K562 (cell line): ENCODE measurements around the gene ARID4B. TPM values are rescaled to one million over a fixed set of nuclear protein-coding genes. Genes with fewer than 3 reads are reported as not detected.

Source experiments
- ARID2 ChIP-seq: fragments of 450-650 bp; IDR thresholded peaks from 2 replicates; pipeline ENCODE4 v1.6.1; 2017; ENCODE audit warnings: antibody characterized with exemption, mild to moderate bottlenecking
- HMBOX1 ChIP-seq: sonication (generic); IDR thresholded peaks from 2 replicates; pipeline ENCODE4 v1.6.1; 2016
- KLF1 ChIP-seq: fragments of 450-650 bp; IDR thresholded peaks from 2 replicates; pipeline ENCODE4 v1.6.1; 2016; ENCODE audit warnings: missing genetic modification characterization, missing compliant biosample characterization
- MCM3 ChIP-seq: fragments of 450-650 bp; IDR thresholded peaks from 2 replicates; pipeline ENCODE4 v1.6.1; 2016
- NFXL1 ChIP-seq: fragments of 450-650 bp; formaldehyde crosslinking; IDR thresholded peaks from 2 replicates; pipeline ENCODE4 v1.4.0; 2021; ENCODE audit warnings: mild to moderate bottlenecking
- RBM25 ChIP-seq: fragments of 200-400 bp; formaldehyde crosslinking; IDR thresholded peaks from 2 replicates; pipeline ENCODE4 v1.6.1; 2018; ENCODE audit warnings: low read length, low read depth, moderate library complexity; ENCODE audit not compliant: severe bottlenecking
- SMAD1 ChIP-seq: fragments of 150-350 bp; IDR thresholded peaks from 2 replicates; pipeline ENCODE4 v1.6.1; 2014; ENCODE audit warnings: low read length, low read depth; ENCODE audit not compliant: partially characterized antibody
- U2AF1 ChIP-seq: fragments of 200-400 bp; formaldehyde crosslinking; optimal IDR thresholded peaks from 2 replicates; pipeline ENCODE3; 2017; ENCODE audit warnings: mild to moderate bottlenecking, low read depth, low read length, moderate library complexity
- YBX1 ChIP-seq: fragments of 450-650 bp; IDR thresholded peaks from 2 replicates; pipeline ENCODE4 v1.7.1; 2016; ENCODE audit warnings: mild to moderate bottlenecking
- ZBTB43 ChIP-seq: sonication (generic); formaldehyde crosslinking; IDR thresholded peaks from 2 replicates; pipeline ENCODE4 v1.8.0; 2023; ENCODE audit warnings: mild to moderate bottlenecking, missing genetic modification reagents
- ZNF12 ChIP-seq: sonication (generic); formaldehyde crosslinking; IDR thresholded peaks from 2 replicates; pipeline ENCODE4 v1.4.0; 2020; ENCODE audit warnings: mild to moderate bottlenecking, missing genetic modification reagents
- ZNF583 ChIP-seq: fragments of 250-450 bp; sonication (Bioruptor Pico); IDR thresholded peaks from 2 replicates; pipeline ENCODE4 v1.4.0; 2020
- ZNF830 ChIP-seq: fragments of 250-450 bp; sonication (Bioruptor Pico); IDR thresholded peaks from 2 replicates; pipeline ENCODE4 v1.5.0; 2021; ENCODE audit warnings: mild to moderate bottlenecking
- polyA plus RNA-seq, 8 experiments: library from polyadenylated mRNA; depleted of rRNA in 4 of 8; stranded (reverse) in 5 of 8; unstranded in 3 of 8; fragments of >200 nt; fragmentation: Nextera tagmentation in 2 of 8; fragmentation: Illumina TruSeq in 1 of 8; extraction: Ambion mirVana in 2 of 8; extraction: Trizol in 1 of 8; gene quantifications; 2 replicates each; pipeline versions ENCODE4 v1.2.1 to v1.2.3, GENCODE V29; 2011 to 2014; ENCODE audit warnings: inconsistent platforms in 1 of 8, missing spikeins in 1 of 8
- total RNA-seq, 7 experiments: library from RNA; depleted of rRNA in 6 of 7; stranded (reverse); fragments of >200 nt in 6 of 7; fragmentation: Illumina TruSeq in 2 of 7; extraction: Trizol in 2 of 7; gene quantifications; 2 replicates each; pipeline versions ENCODE4 v1.2.1 to v1.2.3, GENCODE V29; 2011 to 2021; ENCODE audit warnings: low replicate concordance in 1 of 7
- TF ChIP-seq, protein P1 (sequence below): sonication (generic); formaldehyde crosslinking; IDR thresholded peaks from 2 replicates; pipeline ENCODE4 v1.8.1; 2023; ENCODE audit warnings: missing genetic modification reagents, mild to moderate bottlenecking, borderline replicate concordance
- TF ChIP-seq, protein P2 (sequence below): sonication (generic); formaldehyde crosslinking; IDR thresholded peaks from 2 replicates; pipeline ENCODE4 v1.8.0; 2022; ENCODE audit warnings: missing genetic modification reagents, mild to moderate bottlenecking, borderline replicate concordance
- TF ChIP-seq, protein P3 (sequence below): fragments of 450-650 bp; conservative IDR thresholded peaks from 2 replicates; pipeline ENCODE4 v1.6.1; 2016; ENCODE audit warnings: missing genetic modification characterization, low read depth, mild to moderate bottlenecking, control low read depth, missing compliant biosample characterization

Gene ARID4B
- total and polyA plus RNA-seq, 9 of the 15 experiments (the other 6 are each of a cell fraction or from before 2014, with no cell fraction given), result 8.4 to 38.9 (median 18.5) TPM

GRCh38 chr1:235328271-235329138, 526 bp upstream of the ARID4B start, which contains the start of gene GGPS1 (continued):
- TF ChIP-seq ZNF583 (CRISPR knock-in tag) (0 out of 2 replicates have a peak, but pooled peaks have one; percentile 14), ZBTB43 (CRISPR knock-in tag) (no peak), ZNF830 (no peak), KLF1 (tag) (no peak), NFXL1 (CRISPR knock-in tag) (no peak), YBX1 (no peak), SMAD1 (peak; percentile 90), RBM25 (peak; percentile 82), HMBOX1 (peak; percentile 38; the same call in 1 of the 2 replicates), ARID2 (no peak), U2AF1 (no peak), MCM3 (no peak), ZNF12 (CRISPR knock-in tag) (no peak; the same call in 1 of the 2 replicates)
- TF ChIP-seq, protein P1, sequence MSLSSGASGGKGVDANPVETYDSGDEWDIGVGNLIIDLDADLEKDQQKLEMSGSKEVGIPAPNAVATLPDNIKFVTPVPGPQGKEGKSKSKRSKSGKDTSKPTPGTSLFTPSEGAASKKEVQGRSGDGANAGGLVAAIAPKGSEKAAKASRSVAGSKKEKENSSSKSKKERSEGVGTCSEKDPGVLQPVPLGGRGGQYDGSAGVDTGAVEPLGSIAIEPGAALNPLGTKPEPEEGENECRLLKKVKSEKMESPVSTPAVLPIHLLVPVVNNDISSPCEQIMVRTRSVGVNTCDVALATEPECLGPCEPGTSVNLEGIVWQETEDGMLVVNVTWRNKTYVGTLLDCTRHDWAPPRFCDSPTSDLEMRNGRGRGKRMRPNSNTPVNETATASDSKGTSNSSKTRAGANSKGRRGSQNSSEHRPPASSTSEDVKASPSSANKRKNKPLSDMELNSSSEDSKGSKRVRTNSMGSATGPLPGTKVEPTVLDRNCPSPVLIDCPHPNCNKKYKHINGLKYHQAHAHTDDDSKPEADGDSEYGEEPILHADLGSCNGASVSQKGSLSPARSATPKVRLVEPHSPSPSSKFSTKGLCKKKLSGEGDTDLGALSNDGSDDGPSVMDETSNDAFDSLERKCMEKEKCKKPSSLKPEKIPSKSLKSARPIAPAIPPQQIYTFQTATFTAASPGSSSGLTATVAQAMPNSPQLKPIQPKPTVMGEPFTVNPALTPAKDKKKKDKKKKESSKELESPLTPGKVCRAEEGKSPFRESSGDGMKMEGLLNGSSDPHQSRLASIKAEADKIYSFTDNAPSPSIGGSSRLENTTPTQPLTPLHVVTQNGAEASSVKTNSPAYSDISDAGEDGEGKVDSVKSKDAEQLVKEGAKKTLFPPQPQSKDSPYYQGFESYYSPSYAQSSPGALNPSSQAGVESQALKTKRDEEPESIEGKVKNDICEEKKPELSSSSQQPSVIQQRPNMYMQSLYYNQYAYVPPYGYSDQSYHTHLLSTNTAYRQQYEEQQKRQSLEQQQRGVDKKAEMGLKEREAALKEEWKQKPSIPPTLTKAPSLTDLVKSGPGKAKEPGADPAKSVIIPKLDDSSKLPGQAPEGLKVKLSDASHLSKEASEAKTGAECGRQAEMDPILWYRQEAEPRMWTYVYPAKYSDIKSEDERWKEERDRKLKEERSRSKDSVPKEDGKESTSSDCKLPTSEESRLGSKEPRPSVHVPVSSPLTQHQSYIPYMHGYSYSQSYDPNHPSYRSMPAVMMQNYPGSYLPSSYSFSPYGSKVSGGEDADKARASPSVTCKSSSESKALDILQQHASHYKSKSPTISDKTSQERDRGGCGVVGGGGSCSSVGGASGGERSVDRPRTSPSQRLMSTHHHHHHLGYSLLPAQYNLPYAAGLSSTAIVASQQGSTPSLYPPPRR, result no peak
- TF ChIP-seq, protein P2, sequence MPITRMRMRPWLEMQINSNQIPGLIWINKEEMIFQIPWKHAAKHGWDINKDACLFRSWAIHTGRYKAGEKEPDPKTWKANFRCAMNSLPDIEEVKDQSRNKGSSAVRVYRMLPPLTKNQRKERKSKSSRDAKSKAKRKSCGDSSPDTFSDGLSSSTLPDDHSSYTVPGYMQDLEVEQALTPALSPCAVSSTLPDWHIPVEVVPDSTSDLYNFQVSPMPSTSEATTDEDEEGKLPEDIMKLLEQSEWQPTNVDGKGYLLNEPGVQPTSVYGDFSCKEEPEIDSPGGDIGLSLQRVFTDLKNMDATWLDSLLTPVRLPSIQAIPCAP, result no peak
- TF ChIP-seq, protein P3, sequence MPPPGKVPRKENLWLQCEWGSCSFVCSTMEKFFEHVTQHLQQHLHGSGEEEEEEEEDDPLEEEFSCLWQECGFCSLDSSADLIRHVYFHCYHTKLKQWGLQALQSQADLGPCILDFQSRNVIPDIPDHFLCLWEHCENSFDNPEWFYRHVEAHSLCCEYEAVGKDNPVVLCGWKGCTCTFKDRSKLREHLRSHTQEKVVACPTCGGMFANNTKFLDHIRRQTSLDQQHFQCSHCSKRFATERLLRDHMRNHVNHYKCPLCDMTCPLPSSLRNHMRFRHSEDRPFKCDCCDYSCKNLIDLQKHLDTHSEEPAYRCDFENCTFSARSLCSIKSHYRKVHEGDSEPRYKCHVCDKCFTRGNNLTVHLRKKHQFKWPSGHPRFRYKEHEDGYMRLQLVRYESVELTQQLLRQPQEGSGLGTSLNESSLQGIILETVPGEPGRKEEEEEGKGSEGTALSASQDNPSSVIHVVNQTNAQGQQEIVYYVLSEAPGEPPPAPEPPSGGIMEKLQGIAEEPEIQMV (tag), result no peak
